GM21423 (cell line): Measurements from ENCODE around the gene BRDT.

Experiments used
- ATAC-seq: cut with Tn5 transposase; IDR thresholded peaks from one replicate; pipeline ENCODE4 v1.9.1; 2021; ENCODE audit warnings: mild to moderate bottlenecking, moderate library complexity; ENCODE audit not compliant: unreplicated experiment

The BRDT gene

DNA sequence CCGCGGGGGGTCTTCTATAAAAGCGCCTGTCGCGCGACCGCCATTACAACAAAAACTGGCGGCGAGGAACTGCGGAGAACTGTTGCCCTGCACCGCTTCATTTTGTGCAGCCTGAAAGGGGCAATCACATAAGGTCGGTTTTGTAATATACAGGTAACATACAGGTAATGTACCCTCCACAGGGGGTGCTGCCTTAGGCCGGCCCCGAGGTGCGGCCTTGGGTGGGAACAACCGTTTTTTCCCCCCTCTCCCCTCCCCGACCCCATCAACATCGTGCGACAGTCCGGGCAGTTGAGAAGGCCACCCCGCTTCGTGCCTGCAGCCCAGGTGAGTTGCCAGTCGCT, at the start of gene BRDT:
Gene BRDT (plus strand): TSS at position 46 of the 344 bp plus-strand sequence. CDS start 13,354 bp downstream, outside the sequence.
- no peak for ATAC-seq

- no peak for ATAC-seq
These were observed 48.6 kb upstream of the BRDT start for GRCh38 chr1:91900562-91900961.

DNA sequence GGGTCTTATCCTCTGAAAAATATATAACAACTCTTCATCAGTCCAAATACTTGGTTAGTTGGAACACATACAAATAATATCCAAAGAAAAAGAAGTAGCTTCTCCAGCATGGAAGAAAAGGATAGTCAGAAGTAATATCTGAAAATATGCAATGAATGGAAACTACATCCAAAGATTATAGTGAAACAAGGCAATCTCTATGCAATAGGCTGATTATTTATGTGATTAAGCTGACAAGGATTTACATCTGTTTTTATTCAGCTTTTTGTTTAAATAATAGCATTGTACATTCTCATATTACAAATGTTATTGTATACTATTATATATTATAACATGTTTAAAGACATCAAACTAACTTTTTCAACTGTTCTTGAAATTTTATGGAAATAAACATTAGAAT, 48.0 kb upstream of the BRDT start:
- ATAC-seq = no peak

DNA sequence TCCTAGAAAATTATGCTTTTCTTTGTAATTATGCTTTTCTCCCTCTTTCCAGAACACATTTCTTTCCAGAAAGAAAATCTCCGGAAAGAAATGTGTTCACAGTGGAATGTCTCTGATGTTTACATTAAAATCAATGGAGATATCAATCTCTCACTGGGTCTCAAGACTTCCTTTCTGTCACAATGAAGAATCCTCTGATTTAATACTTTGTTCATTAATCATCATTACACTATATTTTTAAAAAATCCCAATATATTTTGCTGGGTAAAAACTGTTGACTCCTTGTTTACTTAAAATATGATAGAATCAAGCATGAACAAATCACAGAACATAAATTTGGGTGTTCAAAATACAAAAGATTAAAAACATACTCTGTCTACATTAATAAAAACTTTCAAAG, 36.9 kb upstream of the BRDT start:
- no peak for ATAC-seq

DNA sequence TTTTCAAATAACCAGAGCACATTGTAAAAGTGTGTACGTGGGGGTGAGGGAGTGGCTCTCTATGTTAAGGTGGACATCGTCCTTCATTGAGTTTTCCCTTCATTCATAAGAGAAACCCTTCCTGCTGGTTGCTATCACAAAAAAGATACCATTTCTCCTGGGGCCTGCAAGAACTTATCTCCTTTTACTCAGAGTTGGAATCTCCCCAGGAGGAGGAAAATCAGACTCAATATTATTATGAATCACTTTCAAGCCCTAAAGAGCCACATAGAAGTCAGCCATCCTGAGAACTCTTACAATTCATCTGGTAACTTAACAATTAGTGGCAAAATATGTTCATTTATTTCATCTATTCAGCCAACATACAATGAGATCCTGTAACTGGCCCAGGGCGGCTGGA, 36.2 kb upstream of the BRDT start:
- ATAC-seq = no peak

GRCh38 chr1:91916046-91916445, 33.2 kb upstream of the BRDT start:
- no peak for ATAC-seq

DNA sequence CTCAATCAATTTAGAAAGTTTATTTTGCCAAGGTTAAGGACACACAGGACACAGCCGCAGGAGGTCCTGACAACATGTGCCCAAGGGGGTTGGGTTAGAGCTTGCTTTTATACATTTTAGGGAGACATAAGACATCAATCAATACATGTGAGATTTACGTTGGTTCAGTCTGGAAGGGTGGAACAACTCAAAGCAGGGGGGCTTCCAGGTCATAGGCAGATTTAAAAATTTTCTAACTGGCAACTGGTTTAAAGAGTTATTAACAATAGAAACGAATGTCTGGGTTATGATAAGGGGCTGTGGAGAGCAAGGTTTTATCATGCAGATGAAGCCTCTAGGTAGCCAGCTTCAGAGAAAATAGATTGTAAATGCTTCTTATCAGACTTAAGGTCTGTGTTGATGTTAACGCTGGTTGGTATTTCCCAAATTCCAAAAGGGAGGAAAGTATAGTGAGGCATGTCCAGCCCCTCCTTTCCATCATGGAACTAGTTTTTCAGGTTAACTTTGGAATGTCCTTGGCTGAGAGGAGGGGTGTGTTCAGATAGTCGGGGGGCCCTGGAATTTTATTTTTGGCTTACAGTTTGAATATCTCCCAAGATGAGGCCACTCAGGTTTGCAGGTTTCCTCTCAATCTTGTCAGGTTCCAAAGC, 32.3 kb upstream of the BRDT start:
- no peak for ATAC-seq

DNA sequence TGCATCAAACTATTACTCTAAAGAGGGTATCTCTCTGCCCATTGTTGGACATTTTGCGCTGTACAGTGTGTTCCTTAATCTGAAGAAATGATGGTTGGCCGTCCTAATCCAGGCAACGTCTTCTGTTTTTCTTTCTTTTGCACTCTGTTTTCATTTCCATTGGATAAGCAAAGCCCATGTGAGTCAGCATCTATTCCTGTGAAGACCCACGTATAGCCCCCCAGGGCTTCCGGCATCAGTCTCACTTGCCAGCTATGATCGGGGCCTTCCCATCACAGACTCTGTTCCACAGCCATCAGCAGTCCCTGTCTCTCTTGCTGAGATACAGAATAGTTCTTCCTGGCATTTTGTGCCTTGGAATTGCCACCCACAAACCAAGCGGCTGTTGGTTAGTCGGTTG, 29.2 kb upstream of the BRDT start:
- no peak for ATAC-seq

DNA sequence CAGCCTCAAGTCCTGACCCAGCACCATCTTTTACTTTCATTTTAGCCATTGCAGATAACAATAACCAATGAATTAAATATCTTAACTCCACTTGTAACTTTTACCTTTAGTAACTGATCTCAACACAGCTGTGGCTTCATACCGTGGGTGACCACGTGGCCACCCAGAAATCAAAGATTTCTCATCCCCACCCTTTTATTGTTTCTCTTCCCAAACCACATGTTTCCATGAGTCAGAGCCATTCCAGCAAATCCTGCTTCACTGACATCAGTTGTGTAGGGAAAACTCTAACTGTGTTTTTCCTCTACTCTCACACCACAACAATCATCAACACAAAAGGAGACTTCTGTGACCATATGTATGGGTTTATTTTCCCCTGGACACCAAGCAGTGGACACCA, 25.1 kb upstream of the BRDT start:
- no peak for ATAC-seq

- no peak for ATAC-seq
These were observed 23.4 kb upstream of the BRDT start for GRCh38 chr1:91925644-91926435.

DNA sequence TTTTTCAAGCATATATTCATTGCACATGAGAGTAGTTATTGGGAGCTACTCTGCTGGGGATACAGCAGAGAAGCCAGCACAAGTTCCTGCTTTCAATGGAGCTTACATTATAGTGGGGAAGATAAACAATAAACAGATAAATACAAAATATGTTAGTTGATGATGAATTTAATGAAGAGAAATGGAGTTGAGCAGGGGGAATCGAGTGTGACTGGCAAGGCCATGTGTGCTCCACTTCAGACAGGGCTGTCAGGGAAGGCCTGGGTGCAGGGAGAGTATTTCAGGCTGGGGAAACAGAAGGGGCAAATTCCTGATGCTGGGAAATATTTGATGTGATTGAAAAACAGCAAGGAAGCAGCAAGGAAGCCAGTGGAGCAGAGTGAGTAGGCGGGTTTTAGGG, 21.2 kb upstream of the BRDT start:
- ATAC-seq = no peak

GRCh38 chr1:91929250-91929649, 20.0 kb upstream of the BRDT start:
- no peak for ATAC-seq

GRCh38 chr1:91937613-91938012, 11.6 kb upstream of the BRDT start:
- no peak for ATAC-seq

GRCh38 chr1:91940496-91940895, 8.7 kb upstream of the BRDT start:
- ATAC-seq = no peak

GRCh38 chr1:91944087-91944486, 5.1 kb upstream of the BRDT start:
- ATAC-seq = no peak

DNA sequence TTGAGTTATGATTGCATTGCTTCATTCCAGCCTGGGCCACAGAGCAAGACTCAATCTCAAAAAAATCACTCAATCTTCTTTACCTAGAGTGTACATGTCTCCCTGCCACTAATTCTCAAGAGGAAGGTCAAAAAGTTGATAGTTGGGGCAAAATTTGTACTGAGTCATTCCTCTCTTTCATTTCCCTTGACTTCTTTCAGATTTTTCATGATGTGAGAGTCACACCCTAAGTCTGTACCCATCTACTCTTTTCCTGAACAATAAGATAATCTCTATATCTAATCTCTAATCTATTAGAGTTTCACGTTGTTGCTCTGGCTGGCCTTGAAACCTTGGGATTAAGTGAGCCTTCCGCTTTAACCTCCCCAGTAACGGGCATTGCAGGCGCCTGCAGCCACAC, 1.1 kb upstream of the BRDT start:
- no peak for ATAC-seq

GRCh38 chr1:91948501-91949355, 473 bp upstream of the BRDT start:
- ATAC-seq = no peak

DNA sequence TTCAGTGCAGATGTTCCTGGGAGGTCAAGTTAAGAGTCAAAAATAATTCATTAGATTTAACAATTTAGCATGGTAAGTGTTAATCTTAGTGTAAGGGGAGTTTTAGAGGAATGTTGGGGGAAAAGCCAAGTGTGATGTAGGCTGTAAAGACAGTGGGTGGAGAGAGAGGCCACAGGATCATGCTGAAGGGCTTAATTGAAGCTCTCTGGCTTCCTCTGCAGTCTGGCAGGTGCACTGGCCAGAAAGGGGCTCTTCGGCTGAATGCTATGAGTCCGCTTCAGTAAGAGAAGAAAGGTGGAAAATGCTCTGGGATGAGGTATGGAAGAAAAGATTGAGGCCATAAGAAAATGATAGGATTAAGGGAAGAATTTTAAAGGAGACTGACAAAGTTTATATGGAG, 3.0 kb downstream of the BRDT start:
- no peak for ATAC-seq

DNA sequence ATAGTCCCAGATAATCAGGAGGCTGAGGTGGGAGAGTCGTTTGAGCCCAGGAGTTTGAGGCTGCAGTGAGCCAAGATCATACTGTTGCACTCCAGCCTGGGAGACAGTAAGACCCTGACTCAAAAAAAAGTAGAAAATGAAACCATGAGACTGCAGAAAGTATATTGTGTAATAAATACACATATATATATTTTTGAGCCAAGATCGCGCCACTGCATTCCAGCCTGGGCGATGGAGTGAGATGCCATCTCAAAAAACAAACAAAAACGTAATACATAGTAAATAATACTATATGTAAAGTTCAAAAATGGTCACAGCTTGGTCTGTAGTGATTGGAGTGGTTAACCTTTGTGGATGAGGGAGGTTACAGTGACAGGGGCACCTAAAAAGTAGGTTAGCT, 9.7 kb downstream of the BRDT start:
- ATAC-seq = no peak

GRCh38 chr1:91968334-91968733, 19.1 kb downstream of the BRDT start:
- ATAC-seq = no peak

GRCh38 chr1:91979383-91979782, 30.2 kb downstream of the BRDT start:
- ATAC-seq = no peak

DNA sequence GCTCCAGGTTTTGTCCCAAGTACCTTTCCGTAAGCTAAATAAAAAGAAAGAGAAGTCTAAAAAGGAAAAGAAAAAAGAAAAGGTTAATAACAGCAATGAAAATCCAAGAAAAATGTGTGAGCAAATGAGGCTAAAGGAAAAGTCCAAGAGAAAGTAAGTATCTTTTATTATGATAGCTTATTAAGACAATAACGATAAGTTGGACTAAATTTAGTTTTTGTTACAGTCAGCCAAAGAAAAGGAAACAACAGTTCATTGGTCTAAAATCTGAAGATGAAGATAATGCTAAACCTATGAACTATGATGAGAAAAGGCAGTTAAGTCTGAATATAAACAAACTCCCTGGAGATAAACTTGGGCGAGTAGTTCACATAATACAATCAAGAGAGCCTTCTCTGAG, 31.5 kb downstream of the BRDT start:
- no peak for ATAC-seq
